K562 (cell line): ENCODE results near the gene TPM4. TPM values are rescaled to one million over a fixed set of nuclear protein-coding genes. Genes with fewer than 3 reads are reported as not detected.

Experiments
- CBX1 ChIP-seq: sonication (generic); IDR thresholded peaks from 2 replicates; pipeline ENCODE4 v1.6.1; 2016; ENCODE audit warnings: antibody characterized with exemption, low read depth, mild to moderate bottlenecking
- ZNF584 ChIP-seq: fragments of 200-800 bp; sonication (Bioruptor generic); IDR thresholded peaks from 2 replicates; pipeline ENCODE4 v1.6.1; 2016; ENCODE audit warnings: low read depth, mild to moderate bottlenecking, missing genetic modification characterization, missing compliant biosample characterization
- polyA plus RNA-seq, 8 experiments: library from polyadenylated mRNA; depleted of rRNA in 4 of 8; stranded (reverse) in 5 of 8; unstranded in 3 of 8; fragments of >200 nt; fragmentation: Nextera tagmentation in 2 of 8; fragmentation: Illumina TruSeq in 1 of 8; extraction: Ambion mirVana in 2 of 8; extraction: Trizol in 1 of 8; gene quantifications; 2 replicates each; pipeline versions ENCODE4 v1.2.1 to v1.2.3, GENCODE V29; 2011 to 2014; ENCODE audit warnings: inconsistent platforms in 1 of 8, missing spikeins in 1 of 8
- total RNA-seq, 7 experiments: library from RNA; depleted of rRNA in 6 of 7; stranded (reverse); fragments of >200 nt in 6 of 7; fragmentation: Illumina TruSeq in 2 of 7; extraction: Trizol in 2 of 7; gene quantifications; 2 replicates each; pipeline versions ENCODE4 v1.2.1 to v1.2.3, GENCODE V29; 2011 to 2021; ENCODE audit warnings: low replicate concordance in 1 of 7
- TF ChIP-seq, protein P1 (sequence below): IDR thresholded peaks from 2 replicates; pipeline ENCODE4 v1.6.1; 2011; ENCODE audit warnings: borderline replicate concordance, low read depth, mild to moderate bottlenecking, moderate library complexity, low read length; ENCODE audit not compliant: insufficient read depth, poor library complexity, severe bottlenecking
- TF ChIP-seq, protein P2 (sequence below): sonication (generic); formaldehyde crosslinking; IDR thresholded peaks from 2 replicates; pipeline ENCODE4 v1.5.0; 2020; ENCODE audit warnings: missing genetic modification reagents
- TF ChIP-seq, protein P3 (sequence below), 2 experiments: fragments of 200-800 bp in 1 of 2; sonication (Bioruptor generic) in 1 of 2; sonication (generic) in 1 of 2; formaldehyde crosslinking in 1 of 2; IDR thresholded peaks in 1 of 2; conservative IDR thresholded peaks in 1 of 2; 2 replicates each; pipeline versions ENCODE4 v1.5.0 to v1.6.1; 2016 to 2020; ENCODE audit warnings: missing compliant biosample characterization in 1 of 2, missing genetic modification characterization in 1 of 2, missing genetic modification reagents in 1 of 2
- TF ChIP-seq, protein P4 (sequence below): fragments of 250-450 bp; sonication (Bioruptor Pico); IDR thresholded peaks from 2 replicates; pipeline ENCODE4 v1.4.0; 2020

The TPM4 gene
- total and polyA plus RNA-seq, 9 of the 15 experiments (the other 6 are each of a cell fraction or from before 2014, with no cell fraction given) = 28.1 to 111 (median 77.4) TPM

DNA sequence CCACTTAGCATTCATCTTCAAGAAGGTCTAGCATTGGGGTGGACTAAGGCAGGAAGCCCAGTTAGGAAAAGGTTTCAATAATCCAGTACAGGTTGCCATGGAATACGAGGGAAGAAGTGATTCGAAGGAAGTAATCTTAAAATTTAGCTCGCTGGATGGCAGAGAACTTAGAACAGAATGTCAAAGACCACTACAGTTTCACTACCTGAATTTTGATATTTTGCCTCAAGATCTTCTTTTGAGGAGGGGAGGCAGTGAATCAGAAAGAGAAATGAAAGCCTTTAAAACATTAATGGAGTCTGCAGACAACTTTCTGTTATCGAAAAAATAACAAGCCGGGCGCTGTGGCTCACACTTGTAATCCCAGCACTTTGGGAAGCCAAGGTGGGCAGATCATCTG, 28.4 kb downstream of the TPM4 start (continued):
- TF ChIP-seq, protein P1, sequence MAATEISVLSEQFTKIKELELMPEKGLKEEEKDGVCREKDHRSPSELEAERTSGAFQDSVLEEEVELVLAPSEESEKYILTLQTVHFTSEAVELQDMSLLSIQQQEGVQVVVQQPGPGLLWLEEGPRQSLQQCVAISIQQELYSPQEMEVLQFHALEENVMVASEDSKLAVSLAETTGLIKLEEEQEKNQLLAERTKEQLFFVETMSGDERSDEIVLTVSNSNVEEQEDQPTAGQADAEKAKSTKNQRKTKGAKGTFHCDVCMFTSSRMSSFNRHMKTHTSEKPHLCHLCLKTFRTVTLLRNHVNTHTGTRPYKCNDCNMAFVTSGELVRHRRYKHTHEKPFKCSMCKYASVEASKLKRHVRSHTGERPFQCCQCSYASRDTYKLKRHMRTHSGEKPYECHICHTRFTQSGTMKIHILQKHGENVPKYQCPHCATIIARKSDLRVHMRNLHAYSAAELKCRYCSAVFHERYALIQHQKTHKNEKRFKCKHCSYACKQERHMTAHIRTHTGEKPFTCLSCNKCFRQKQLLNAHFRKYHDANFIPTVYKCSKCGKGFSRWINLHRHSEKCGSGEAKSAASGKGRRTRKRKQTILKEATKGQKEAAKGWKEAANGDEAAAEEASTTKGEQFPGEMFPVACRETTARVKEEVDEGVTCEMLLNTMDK = no peak
- TF ChIP-seq, protein P2, sequence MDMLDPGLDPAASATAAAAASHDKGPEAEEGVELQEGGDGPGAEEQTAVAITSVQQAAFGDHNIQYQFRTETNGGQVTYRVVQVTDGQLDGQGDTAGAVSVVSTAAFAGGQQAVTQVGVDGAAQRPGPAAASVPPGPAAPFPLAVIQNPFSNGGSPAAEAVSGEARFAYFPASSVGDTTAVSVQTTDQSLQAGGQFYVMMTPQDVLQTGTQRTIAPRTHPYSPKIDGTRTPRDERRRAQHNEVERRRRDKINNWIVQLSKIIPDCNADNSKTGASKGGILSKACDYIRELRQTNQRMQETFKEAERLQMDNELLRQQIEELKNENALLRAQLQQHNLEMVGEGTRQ (CRISPR knock-in tag) = no peak
- TF ChIP-seq, protein P3, sequence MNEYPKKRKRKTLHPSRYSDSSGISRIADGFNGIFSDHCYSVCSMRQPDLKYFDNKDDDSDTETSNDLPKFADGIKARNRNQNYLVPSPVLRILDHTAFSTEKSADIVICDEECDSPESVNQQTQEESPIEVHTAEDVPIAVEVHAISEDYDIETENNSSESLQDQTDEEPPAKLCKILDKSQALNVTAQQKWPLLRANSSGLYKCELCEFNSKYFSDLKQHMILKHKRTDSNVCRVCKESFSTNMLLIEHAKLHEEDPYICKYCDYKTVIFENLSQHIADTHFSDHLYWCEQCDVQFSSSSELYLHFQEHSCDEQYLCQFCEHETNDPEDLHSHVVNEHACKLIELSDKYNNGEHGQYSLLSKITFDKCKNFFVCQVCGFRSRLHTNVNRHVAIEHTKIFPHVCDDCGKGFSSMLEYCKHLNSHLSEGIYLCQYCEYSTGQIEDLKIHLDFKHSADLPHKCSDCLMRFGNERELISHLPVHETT (CRISPR knock-in tag; conservative IDR thresholded peaks at IDR 0.05 in 1 of 2, IDR thresholded peaks at IDR 0.05 in 1 of 2) = no peak
- TF ChIP-seq ZNF584 (CRISPR knock-in tag) = no peak
- no peak for TF ChIP-seq CBX1
- TF ChIP-seq, protein P4, sequence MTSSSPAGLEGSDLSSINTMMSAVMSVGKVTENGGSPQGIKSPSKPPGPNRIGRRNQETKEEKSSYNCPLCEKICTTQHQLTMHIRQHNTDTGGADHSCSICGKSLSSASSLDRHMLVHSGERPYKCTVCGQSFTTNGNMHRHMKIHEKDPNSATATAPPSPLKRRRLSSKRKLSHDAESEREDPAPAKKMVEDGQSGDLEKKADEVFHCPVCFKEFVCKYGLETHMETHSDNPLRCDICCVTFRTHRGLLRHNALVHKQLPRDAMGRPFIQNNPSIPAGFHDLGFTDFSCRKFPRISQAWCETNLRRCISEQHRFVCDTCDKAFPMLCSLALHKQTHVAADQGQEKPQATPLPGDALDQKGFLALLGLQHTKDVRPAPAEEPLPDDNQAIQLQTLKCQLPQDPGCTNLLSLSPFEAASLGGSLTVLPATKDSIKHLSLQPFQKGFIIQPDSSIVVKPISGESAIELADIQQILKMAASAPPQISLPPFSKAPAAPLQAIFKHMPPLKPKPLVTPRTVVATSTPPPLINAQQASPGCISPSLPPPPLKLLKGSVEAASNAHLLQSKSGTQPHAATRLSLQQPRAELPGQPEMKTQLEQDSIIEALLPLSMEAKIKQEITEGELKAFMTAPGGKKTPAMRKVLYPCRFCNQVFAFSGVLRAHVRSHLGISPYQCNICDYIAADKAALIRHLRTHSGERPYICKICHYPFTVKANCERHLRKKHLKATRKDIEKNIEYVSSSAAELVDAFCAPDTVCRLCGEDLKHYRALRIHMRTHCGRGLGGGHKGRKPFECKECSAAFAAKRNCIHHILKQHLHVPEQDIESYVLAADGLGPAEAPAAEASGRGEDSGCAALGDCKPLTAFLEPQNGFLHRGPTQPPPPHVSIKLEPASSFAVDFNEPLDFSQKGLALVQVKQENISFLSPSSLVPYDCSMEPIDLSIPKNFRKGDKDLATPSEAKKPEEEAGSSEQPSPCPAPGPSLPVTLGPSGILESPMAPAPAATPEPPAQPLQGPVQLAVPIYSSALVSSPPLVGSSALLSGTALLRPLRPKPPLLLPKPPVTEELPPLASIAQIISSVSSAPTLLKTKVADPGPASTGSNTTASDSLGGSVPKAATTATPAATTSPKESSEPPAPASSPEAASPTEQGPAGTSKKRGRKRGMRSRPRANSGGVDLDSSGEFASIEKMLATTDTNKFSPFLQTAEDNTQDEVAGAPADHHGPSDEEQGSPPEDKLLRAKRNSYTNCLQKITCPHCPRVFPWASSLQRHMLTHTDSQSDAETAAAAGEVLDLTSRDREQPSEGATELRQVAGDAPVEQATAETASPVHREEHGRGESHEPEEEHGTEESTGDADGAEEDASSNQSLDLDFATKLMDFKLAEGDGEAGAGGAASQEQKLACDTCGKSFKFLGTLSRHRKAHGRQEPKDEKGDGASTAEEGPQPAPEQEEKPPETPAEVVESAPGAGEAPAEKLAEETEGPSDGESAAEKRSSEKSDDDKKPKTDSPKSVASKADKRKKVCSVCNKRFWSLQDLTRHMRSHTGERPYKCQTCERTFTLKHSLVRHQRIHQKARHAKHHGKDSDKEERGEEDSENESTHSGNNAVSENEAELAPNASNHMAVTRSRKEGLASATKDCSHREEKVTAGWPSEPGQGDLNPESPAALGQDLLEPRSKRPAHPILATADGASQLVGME = no peak
